HCT116 (cell line): ENCODE data around the gene FRMD4A. TPM values are rescaled to one million over a fixed set of nuclear protein-coding genes. Genes with fewer than 3 reads are reported as not detected.
A peak's percentile ranks its signal among the peaks of the same experiment; 100 is the strongest.

Source experiments
- ATAC-seq: fragments of 200-7000 bp; cut with Tn5 transposase; 2 replicates; pipeline ENCODE4 v1.9.1; 2020; ENCODE audit warnings: mild to moderate bottlenecking, moderate library complexity
- BruUV-seq: library from RNA; stranded (reverse); fragments of 400-500 nt; replicated peaks from 2 replicates; lab custom pipeline; 2021; lab: Mats Ljungman, UMichigan
- CTCF ChIA-PET: fragments of 300-600 bp; sonication (Branson Sonifier 250); formaldehyde crosslinking; loops from one replicate; lab custom pipeline; 2021; ENCODE audit warnings: antibody characterized with exemption; lab: Charles Lee
- POLR2A ChIA-PET: fragments of 300-600, 350-600 bp; sonication (Branson Sonifier 250); formaldehyde crosslinking; loops from one replicate; lab custom pipeline; 2021; ENCODE audit warnings: antibody characterized with exemption; lab: Charles Lee
- RAD21 ChIA-PET, 2 experiments: fragments of 300-600 bp; sonication (Branson Sonifier 250); formaldehyde crosslinking; loops; one replicate each; lab custom pipeline; 2023; ENCODE audit warnings: low total read pairs in 2 of 2; ENCODE audit not compliant: uncharacterized antibody in 2 of 2, unreplicated experiment in 2 of 2, low non-redundant PET in 1 of 2; lab: Charles Lee
- DNase-seq: peaks from one replicate; pipeline ENCODE4 v3.0.0-alpha.2; 2010; ENCODE audit warnings: low read depth, low spot score
- H2AFZ ChIP-seq: fragments of 200-600 bp; shearing (Covaris generic), sonication (generic); 2 replicates; pipeline ENCODE4 v1.6.1; 2017; ENCODE audit warnings: low read depth, mixed run types, mixed read lengths, antibody characterized with exemption, low read length; ENCODE audit not compliant: poor library complexity, severe bottlenecking
- H3K27ac ChIP-seq: 2 replicates; pipeline ENCODE4 v1.5.1; 2012; ENCODE audit warnings: low read depth, low read length
- H3K27me3 ChIP-seq: fragments of 200-600 bp; sonication (generic); 2 replicates; pipeline ENCODE4 v1.6.1; 2016; ENCODE audit warnings: mixed run types, low read length, mixed read lengths; ENCODE audit not compliant: insufficient read depth
- H3K36me3 ChIP-seq, 2 experiments: fragments of 200-500 bp in 1 of 2; fragments of 200-600 bp in 1 of 2; sonication (Bioruptor generic) in 1 of 2; sonication (generic) in 1 of 2; 2 replicates each; pipeline versions ENCODE4 v1.5.1 to v1.6.1; 2014 to 2016; ENCODE audit warnings: low read length in 2 of 2, inconsistent platforms in 1 of 2, mixed read lengths in 1 of 2, mixed run types in 1 of 2; ENCODE audit not compliant: insufficient read depth in 2 of 2, control insufficient read depth in 1 of 2
- H3K4me1 ChIP-seq, 2 experiments: fragments of 200-600 bp in 1 of 2; sonication (generic) in 1 of 2; 2 replicates each; pipeline versions ENCODE4 v1.5.1 to v1.6.1; 2012 to 2017; ENCODE audit warnings: low read length in 2 of 2, inconsistent platforms in 1 of 2, mild to moderate bottlenecking in 1 of 2, mixed read lengths in 1 of 2, mixed run types in 1 of 2, moderate library complexity in 1 of 2; ENCODE audit not compliant: insufficient read depth in 2 of 2, control insufficient read depth in 1 of 2
- H3K4me2 ChIP-seq: fragments of 200-600 bp; sonication (generic); 2 replicates; pipeline ENCODE4 v1.6.1; 2017; ENCODE audit warnings: mixed run types, low read length, mixed read lengths
- H3K4me3 ChIP-seq, 2 experiments: fragments of 200-600 bp in 1 of 2; sonication (generic) in 1 of 2; replicated peaks in 1 of 2; 2 replicates each; pipeline ENCODE4 v1.5.1; 2011 to 2016; ENCODE audit warnings: low read length in 2 of 2, control low read depth in 1 of 2, low read depth in 1 of 2, mild to moderate bottlenecking in 1 of 2, mixed read lengths in 1 of 2, mixed run types in 1 of 2
- H3K79me2 ChIP-seq: fragments of 200-600 bp; sonication (generic); 2 replicates; pipeline ENCODE4 v1.6.1; 2017; ENCODE audit warnings: mild to moderate bottlenecking, mixed run types, low read length, moderate library complexity, mixed read lengths; ENCODE audit not compliant: insufficient read depth
- H3K9ac ChIP-seq: fragments of 200-600 bp; sonication (generic); 2 replicates; pipeline ENCODE4 v1.6.1; 2016; ENCODE audit warnings: low read length, mixed read lengths
- H3K9me2 ChIP-seq: fragments of 200-600 bp; sonication (generic), shearing (Covaris generic); 2 replicates; pipeline ENCODE4 v1.6.1; 2017; ENCODE audit warnings: mixed run types, mild to moderate bottlenecking, moderate library complexity; ENCODE audit not compliant: insufficient read depth
- H3K9me3 ChIP-seq, 2 experiments: fragments of 200-500 bp in 1 of 2; fragments of 200-600 bp in 1 of 2; sonication (Bioruptor generic) in 1 of 2; sonication (generic) in 1 of 2; 2 replicates each; pipeline ENCODE4 v1.6.1; 2014 to 2017; ENCODE audit warnings: low read length in 2 of 2, mixed read lengths in 2 of 2, inconsistent platforms in 1 of 2, low read depth in 1 of 2, mild to moderate bottlenecking in 1 of 2, mixed run types in 1 of 2, moderate library complexity in 1 of 2; ENCODE audit not compliant: control insufficient read depth in 1 of 2, insufficient read depth in 1 of 2
- H4K20me1 ChIP-seq: fragments of 200-600 bp; sonication (generic), shearing (Covaris generic); 2 replicates; pipeline ENCODE4 v1.6.1; 2017; ENCODE audit warnings: mixed run types, mild to moderate bottlenecking, moderate library complexity; ENCODE audit not compliant: insufficient read depth
- CBX3 ChIP-seq: IDR thresholded peaks from 2 replicates; pipeline ENCODE4 v1.6.1; 2012; ENCODE audit warnings: low read depth
- CEBPB ChIP-seq: IDR thresholded peaks from 2 replicates; pipeline ENCODE4 v1.6.1; 2012; ENCODE audit warnings: low read depth
- EGR1 ChIP-seq: IDR thresholded peaks from 2 replicates; pipeline ENCODE4 v1.6.1; 2012; ENCODE audit warnings: low read depth
- ELF1 ChIP-seq: IDR thresholded peaks from 2 replicates; pipeline ENCODE4 v1.6.1; 2012; ENCODE audit warnings: low read depth, borderline replicate concordance
- EZH2 ChIP-seq: fragments of 200-600 bp; sonication (generic); IDR thresholded peaks from 2 replicates; pipeline ENCODE4 v1.6.1; 2017; ENCODE audit warnings: antibody characterized with exemption, mixed run types
- FOSL1 ChIP-seq: IDR thresholded peaks from 2 replicates; pipeline ENCODE4 v1.6.1; 2012; ENCODE audit warnings: low read depth
- JUND ChIP-seq: IDR thresholded peaks from 2 replicates; pipeline ENCODE4 v1.6.1; 2012
- POLR2A ChIP-seq: IDR thresholded peaks from 2 replicates; pipeline ENCODE4 v1.7.0; 2011; ENCODE audit warnings: borderline replicate concordance; ENCODE audit not compliant: insufficient read depth, insufficient read length; ENCODE audit errors: extremely low read depth
- POLR2AphosphoS5 ChIP-seq: IDR thresholded peaks from 2 replicates; pipeline ENCODE4 v1.6.1; 2011; ENCODE audit warnings: mild to moderate bottlenecking, low read depth, low read length, moderate library complexity
- RAD21 ChIP-seq: IDR thresholded peaks from 2 replicates; pipeline ENCODE4 v1.6.1; 2012; ENCODE audit warnings: low read depth, mild to moderate bottlenecking
- SIN3A ChIP-seq: IDR thresholded peaks from 2 replicates; pipeline ENCODE4 v1.6.1; 2012; ENCODE audit warnings: low read depth
- SP1 ChIP-seq: IDR thresholded peaks from 2 replicates; pipeline ENCODE4 v1.6.1; 2012; ENCODE audit warnings: low read depth
- SRF ChIP-seq: IDR thresholded peaks from 2 replicates; pipeline ENCODE4 v1.6.1; 2012; ENCODE audit warnings: low read depth
- TCF7L2 ChIP-seq: IDR thresholded peaks from 2 replicates; pipeline ENCODE4 v1.7.0; 2011; ENCODE audit warnings: borderline replicate concordance, inconsistent platforms; ENCODE audit not compliant: insufficient read depth, insufficient read length; ENCODE audit errors: extremely low read depth
- YY1 ChIP-seq: IDR thresholded peaks from 2 replicates; pipeline ENCODE4 v1.6.1; 2011; ENCODE audit warnings: low read length, low read depth, moderate library complexity, mild to moderate bottlenecking; ENCODE audit not compliant: insufficient replicate concordance; ENCODE audit errors: extremely low read depth
- ZFX ChIP-seq: fragments of 450-650 bp; IDR thresholded peaks from 2 replicates; pipeline ENCODE4 v1.6.1; 2017
- intact Hi-C: fragments of 100-400 bp; cut with micrococcal nuclease; formaldehyde crosslinking; loops from 2 replicates; pipeline ENCODE4 v1.10.0; 2022
- total RNA-seq: library from RNA; stranded (reverse); gene quantifications from one replicate; pipeline ENCODE4 v1.2.1, GENCODE V29; 2021; ENCODE audit not compliant: unreplicated experiment
- TF ChIP-seq, protein P1 (sequence below): IDR thresholded peaks from 2 replicates; pipeline ENCODE4 v1.6.1; 2012
- TF ChIP-seq, protein P2 (sequence below): IDR thresholded peaks from 2 replicates; pipeline ENCODE4 v1.6.1; 2012; ENCODE audit warnings: low read depth
- TF ChIP-seq, protein P3 (sequence below): IDR thresholded peaks from 2 replicates; pipeline ENCODE4 v1.6.1; 2012

FRMD4A gene
- total RNA-seq, 1 experiment from 2014 or later: 0.20 TPM

- Histone ChIP-seq H3K9me3 (no peaks in the 10 kb centered on the region; a peak in 1 of 4 replicates), H4K20me1 (no peaks in the 10 kb centered on the region), H3K27ac (no peak overlapping the region), H3K36me3 (no peaks in the 10 kb centered on the region), H3K4me1 (peaks cover 0 to 4% of the 10 kb centered on the region in 2 experiments; a peak in 2 of 4 replicates), H3K9ac (no peak overlapping the region), H2AFZ (no peak overlapping the region), H3K79me2 (no peaks in the 10 kb centered on the region), H3K4me2 (no peak overlapping the region), H3K9me2 (no peaks in the 10 kb centered on the region), H3K27me3 (peaks cover 18% of the 10 kb centered on the region), H3K4me3 (no peak overlapping the region)
- no TSS peak for BruUV-seq
- CTCF ChIA-PET: no interaction called here
- POLR2A ChIA-PET: no interaction called here
- RAD21 ChIA-PET: no interaction called here
- ATAC-seq (no peak), DNase-seq (no peak)
- intact Hi-C loops: no loop called here
- TF ChIP-seq SP1 (no peak), POLR2A (no peak), YY1 (no peak), RAD21 (peak; percentile 15; the same call in 1 of the 2 replicates)
Measured at GRCh38 chr10:13994932-13995331, 335.8 kb downstream of the FRMD4A start.

GRCh38 chr10:13993673-13994089 lies 337.0 kb downstream of the FRMD4A start:
- Histone ChIP-seq H3K27ac (no peak overlapping the region), H3K4me3 (no peak overlapping the region), H3K9me3 (no peaks in the 10 kb centered on the region; a peak in 1 of 4 replicates), H3K36me3 (no peaks in the 10 kb centered on the region), H3K4me2 (no peak overlapping the region), H2AFZ (no peak overlapping the region), H3K9me2 (no peaks in the 10 kb centered on the region), H4K20me1 (no peaks in the 10 kb centered on the region), H3K9ac (no peak overlapping the region), H3K4me1 (peaks cover 0 to 4% of the 10 kb centered on the region in 2 experiments; a peak in 2 of 4 replicates), H3K27me3 (peaks cover 18% of the 10 kb centered on the region), H3K79me2 (no peaks in the 10 kb centered on the region)
- ATAC-seq: no peak
- intact Hi-C loops: no loop called here
- DNase-seq: no peak
- RAD21 ChIA-PET: no interaction called here
- POLR2A ChIA-PET: no interaction called here
- BruUV-seq: no TSS peak
- CTCF ChIA-PET: no interaction called here
- TF ChIP-seq TCF7L2 (no peak), JUND (no peak), FOSL1 (no peak), YY1 (no peak), CEBPB (no peak), CBX3 (no peak), EZH2 (no peak), POLR2AphosphoS5 (no peak), SP1 (no peak), SRF (no peak), ELF1 (no peak), ZFX (no peak), EGR1 (no peak), SIN3A (no peak)
- TF ChIP-seq, protein P1, sequence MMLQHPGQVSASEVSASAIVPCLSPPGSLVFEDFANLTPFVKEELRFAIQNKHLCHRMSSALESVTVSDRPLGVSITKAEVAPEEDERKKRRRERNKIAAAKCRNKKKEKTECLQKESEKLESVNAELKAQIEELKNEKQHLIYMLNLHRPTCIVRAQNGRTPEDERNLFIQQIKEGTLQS: no peak
- TF ChIP-seq, protein P2, sequence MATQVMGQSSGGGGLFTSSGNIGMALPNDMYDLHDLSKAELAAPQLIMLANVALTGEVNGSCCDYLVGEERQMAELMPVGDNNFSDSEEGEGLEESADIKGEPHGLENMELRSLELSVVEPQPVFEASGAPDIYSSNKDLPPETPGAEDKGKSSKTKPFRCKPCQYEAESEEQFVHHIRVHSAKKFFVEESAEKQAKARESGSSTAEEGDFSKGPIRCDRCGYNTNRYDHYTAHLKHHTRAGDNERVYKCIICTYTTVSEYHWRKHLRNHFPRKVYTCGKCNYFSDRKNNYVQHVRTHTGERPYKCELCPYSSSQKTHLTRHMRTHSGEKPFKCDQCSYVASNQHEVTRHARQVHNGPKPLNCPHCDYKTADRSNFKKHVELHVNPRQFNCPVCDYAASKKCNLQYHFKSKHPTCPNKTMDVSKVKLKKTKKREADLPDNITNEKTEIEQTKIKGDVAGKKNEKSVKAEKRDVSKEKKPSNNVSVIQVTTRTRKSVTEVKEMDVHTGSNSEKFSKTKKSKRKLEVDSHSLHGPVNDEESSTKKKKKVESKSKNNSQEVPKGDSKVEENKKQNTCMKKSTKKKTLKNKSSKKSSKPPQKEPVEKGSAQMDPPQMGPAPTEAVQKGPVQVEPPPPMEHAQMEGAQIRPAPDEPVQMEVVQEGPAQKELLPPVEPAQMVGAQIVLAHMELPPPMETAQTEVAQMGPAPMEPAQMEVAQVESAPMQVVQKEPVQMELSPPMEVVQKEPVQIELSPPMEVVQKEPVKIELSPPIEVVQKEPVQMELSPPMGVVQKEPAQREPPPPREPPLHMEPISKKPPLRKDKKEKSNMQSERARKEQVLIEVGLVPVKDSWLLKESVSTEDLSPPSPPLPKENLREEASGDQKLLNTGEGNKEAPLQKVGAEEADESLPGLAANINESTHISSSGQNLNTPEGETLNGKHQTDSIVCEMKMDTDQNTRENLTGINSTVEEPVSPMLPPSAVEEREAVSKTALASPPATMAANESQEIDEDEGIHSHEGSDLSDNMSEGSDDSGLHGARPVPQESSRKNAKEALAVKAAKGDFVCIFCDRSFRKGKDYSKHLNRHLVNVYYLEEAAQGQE: no peak
- TF ChIP-seq, protein P3, sequence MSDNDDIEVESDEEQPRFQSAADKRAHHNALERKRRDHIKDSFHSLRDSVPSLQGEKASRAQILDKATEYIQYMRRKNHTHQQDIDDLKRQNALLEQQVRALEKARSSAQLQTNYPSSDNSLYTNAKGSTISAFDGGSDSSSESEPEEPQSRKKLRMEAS: no peak
